Skeletal muscle tissue (tissue), 4 donors: Measurements from ENCODE around the gene XRRA1. TPM values are rescaled to one million over a fixed set of nuclear protein-coding genes. Genes with fewer than 3 reads are reported as not detected.
"Not testable (repeated sequence)": the region's sequence is repeated elsewhere in the genome, so short reads cannot be mapped to it uniquely, and the experiment has no call there.

ENCODE experiments used
- H3K27ac ChIP-seq: one replicate; pipeline ENCODE4 v1.7.0; 2013; ENCODE audit warnings: mild to moderate bottlenecking, low read depth, low read length, inconsistent platforms
- H3K27me3 ChIP-seq, 3 donors: one replicate each; pipeline ENCODE4 v1.7.0; 2013; ENCODE audit warnings: low read length in 3 of 3; ENCODE audit not compliant: control insufficient read depth in 3 of 3, insufficient read depth in 3 of 3
- H3K36me3 ChIP-seq, 3 donors: one replicate each; pipeline ENCODE4 v1.7.0; 2013; ENCODE audit warnings: low read length in 3 of 3; ENCODE audit not compliant: control insufficient read depth in 3 of 3, insufficient read depth in 3 of 3
- H3K4me1 ChIP-seq, 3 donors: one replicate each; pipeline ENCODE4 v1.7.0; 2013; ENCODE audit warnings: low read length in 3 of 3, mild to moderate bottlenecking in 3 of 3; ENCODE audit not compliant: control insufficient read depth in 3 of 3, insufficient read depth in 3 of 3
- H3K4me3 ChIP-seq, 3 donors: one replicate each; pipeline ENCODE4 v1.7.0; 2013; ENCODE audit warnings: low read length in 3 of 3
- H3K9ac ChIP-seq, 3 donors: one replicate each; pipeline ENCODE4 v1.7.0; 2013; ENCODE audit warnings: low read length in 3 of 3, mild to moderate bottlenecking in 3 of 3, moderate library complexity in 2 of 3, low read depth in 1 of 3
- H3K9me3 ChIP-seq, 3 donors: one replicate each; pipeline ENCODE4 v1.7.0; 2013; ENCODE audit warnings: low read length in 3 of 3; ENCODE audit not compliant: control insufficient read depth in 3 of 3
- total RNA-seq: library from RNA; depleted of rRNA; stranded (reverse); fragments of >200 nt; gene quantifications from one replicate; pipeline ENCODE4 v1.2.3, GENCODE V29; 2014
- donor health status: Osteomylitis.

The XRRA1 gene
- total RNA-seq, 1 donor from 2014 or later: 4.2 TPM

DNA sequence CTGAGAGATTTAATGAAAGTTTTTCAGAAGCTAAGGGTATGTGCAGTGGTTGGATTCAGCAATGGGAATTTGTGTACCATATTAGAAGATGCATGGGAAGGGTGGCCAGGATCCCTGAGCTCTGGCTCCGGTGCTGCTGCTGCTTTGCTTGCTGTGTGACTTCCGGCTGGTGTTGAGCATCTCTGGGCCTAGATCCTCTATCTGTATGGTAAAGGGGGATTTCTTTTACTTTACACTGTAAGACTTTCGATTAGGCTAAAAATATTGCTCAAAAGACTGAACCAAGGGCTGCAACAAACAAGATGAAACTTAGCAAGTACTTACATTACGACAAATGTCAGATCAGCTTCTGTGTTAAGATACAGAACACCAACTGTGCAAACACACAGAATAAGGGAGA is 39.1 kb downstream of the XRRA1 start:
- H3K27ac ChIP-seq: no peak overlapping the region
- H3K9me3 ChIP-seq: no peaks in the 10 kb centered on the region
- H3K4me3 ChIP-seq: no peak overlapping the region
- H3K36me3 ChIP-seq: peaks cover 11 to 46% (median 22%) of the 10 kb centered on the region in 3 donors
- no peak overlapping the region for H3K9ac ChIP-seq
- no peaks in the 10 kb centered on the region for H3K27me3 ChIP-seq
- no peaks in the 10 kb centered on the region for H3K4me1 ChIP-seq

DNA sequence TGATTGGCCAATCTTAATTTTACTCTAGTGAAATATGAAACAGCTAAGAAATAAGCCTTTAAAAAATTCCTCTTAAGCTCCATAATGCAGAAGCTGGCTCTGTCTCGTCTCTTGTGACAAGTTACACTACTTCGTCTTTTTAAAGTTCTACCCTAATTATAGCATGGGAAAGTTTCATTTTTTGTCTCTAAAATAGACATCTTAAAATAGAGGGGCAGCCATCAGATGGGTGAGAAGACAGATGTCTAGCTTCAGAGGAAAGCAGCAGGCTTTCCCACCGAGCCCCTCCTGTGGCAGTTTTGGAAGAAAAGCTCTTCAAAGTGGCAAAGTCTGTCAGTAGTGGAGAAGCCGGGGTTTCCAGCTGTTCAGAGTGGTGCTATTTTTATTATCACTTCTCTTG is 39.5 kb downstream of the XRRA1 start:
- Histone ChIP-seq H3K4me1 (no peaks in the 10 kb centered on the region), H3K9me3 (no peaks in the 10 kb centered on the region), H3K4me3 (no peak overlapping the region), H3K27ac (no peak overlapping the region), H3K27me3 (no peaks in the 10 kb centered on the region), H3K36me3 (peaks cover 11 to 45% (median 22%) of the 10 kb centered on the region in 3 donors), H3K9ac (no peak overlapping the region)

DNA sequence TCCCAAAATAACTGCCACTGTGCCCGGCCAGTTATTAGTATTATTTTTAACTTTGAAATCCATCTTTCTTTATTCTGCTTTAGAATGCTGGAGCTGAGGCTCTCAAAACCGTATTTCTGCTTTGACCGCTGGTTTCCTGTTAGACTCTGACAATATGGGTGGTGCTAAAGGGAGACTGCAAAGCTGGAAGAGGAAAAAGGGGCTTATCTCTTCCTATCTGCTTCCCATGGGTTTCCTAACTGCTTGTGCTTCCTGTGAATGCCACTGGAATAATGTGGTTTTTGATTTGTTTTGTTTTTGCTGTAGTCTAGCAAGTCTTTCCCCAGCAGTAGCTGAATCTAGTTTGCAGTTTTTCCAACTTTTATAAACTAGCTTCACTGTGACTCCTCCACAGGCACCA is 43.6 kb downstream of the XRRA1 start:
- Histone ChIP-seq H3K9me3 (peaks cover 0 to 3% (median 3%) of the 10 kb centered on the region in 3 donors), H3K36me3 (peaks cover 11 to 36% (median 12%) of the 10 kb centered on the region in 3 donors), H3K27ac (no peak overlapping the region), H3K4me3 (no peak overlapping the region), H3K4me1 (no peaks in the 10 kb centered on the region), H3K9ac (no peak overlapping the region), H3K27me3 (no peaks in the 10 kb centered on the region)

DNA sequence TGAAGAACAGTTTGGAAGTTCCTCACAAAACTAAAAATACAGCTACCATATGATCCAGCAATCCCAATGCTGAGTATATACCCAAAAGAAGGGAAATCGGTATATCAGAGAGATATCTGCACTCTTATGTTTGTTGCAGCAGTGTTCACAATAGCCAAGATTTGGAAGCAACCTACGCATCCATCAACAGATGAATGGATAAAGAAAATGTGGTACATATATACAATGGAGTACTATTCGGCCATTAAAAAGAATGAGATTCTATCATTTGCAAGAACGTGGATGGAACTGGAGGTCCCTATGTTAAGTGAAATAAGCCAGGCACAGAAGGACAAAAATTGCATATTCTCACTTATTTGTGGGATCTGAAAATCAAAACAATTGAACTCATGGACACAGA is 46.5 kb downstream of the XRRA1 start:
- Histone ChIP-seq H3K9ac (no peak overlapping the region), H3K27ac (no peak overlapping the region), H3K4me3 (no peak overlapping the region), H3K9me3 (peaks cover 0 to 3% (median 3%) of the 10 kb centered on the region in 3 donors), H3K4me1 (no peaks in the 10 kb centered on the region), H3K36me3 (peaks cover 5 to 13% (median 7%) of the 10 kb centered on the region in 3 donors), H3K27me3 (no peaks in the 10 kb centered on the region)

DNA sequence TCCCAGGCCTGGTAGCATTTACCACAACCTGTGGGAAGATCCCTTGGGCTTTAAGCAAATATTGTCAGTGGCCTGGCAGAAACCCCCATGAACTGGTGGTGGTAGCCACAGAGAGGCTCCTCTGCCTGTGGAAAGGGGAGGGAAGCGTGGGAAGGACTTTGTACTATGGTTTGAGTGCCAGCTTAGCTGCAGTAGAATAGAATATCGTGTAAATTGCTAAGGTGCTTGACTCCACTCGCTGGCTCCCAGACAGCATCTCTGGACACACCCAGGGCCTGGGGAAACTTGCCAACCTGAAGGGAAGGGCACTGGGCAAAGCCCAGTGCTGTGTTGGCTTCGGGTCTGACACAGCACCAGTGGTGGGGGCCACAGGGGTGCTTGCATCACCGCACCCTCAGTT is 52.6 kb downstream of the XRRA1 start:
- Histone ChIP-seq H3K27me3 (no peaks in the 10 kb centered on the region), H3K4me3 (no peak overlapping the region), H3K4me1 (peaks cover 0 to 3% (median 0%) of the 10 kb centered on the region in 3 donors), H3K27ac (no peak overlapping the region), H3K9me3 (peaks cover 0 to 3% (median 3%) of the 10 kb centered on the region in 3 donors), H3K36me3 (peaks cover 0 to 4% (median 0%) of the 10 kb centered on the region in 3 donors), H3K9ac (no peak overlapping the region)

DNA sequence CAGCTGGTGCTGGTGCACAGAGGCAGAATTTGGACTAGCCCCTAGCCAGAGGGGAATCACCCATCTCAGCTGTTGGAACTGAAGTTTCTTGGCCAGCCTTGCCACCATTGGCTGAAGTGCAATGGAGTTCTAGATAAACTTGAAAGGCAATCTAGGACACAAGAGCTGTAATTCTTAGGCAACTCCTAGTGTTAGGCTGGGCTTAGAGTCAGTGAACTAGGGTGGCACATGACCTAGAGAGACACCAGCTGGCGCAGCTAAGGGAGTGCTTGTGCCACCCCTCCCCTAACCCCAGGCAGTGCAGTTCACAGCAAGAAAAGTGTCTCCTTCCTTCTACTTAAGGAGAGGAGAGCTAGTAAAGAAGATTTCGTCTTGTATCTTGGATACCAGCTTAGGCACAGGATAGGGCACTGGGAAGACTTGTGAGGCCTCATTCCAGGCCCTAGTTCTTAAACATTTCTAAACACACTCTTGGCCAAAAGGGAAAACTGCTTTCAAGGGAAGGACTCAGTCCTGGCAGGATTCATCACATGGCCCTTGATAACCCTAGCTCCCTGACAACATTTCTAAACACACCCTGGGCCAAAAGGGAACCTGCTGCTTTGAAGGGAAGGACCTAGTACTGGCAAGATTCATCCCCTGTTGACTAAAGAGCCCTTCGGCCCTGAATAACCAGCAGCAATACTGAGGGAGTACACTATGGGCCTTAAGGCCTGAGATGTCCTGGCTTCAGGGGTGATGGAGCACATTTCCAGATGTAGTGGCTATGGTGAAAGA is 53.4 kb downstream of the XRRA1 start:
- H3K9ac ChIP-seq: no peak overlapping the region
- no peak overlapping the region for H3K4me3 ChIP-seq
- H3K4me1 ChIP-seq: peaks cover 0 to 3% (median 0%) of the 10 kb centered on the region in 3 donors
- H3K27ac ChIP-seq: no peak overlapping the region
- no peaks in the 10 kb centered on the region for H3K9me3 ChIP-seq
- no peaks in the 10 kb centered on the region for H3K27me3 ChIP-seq
- peaks cover 0 to 4% (median 0%) of the 10 kb centered on the region in 3 donors for H3K36me3 ChIP-seq

DNA sequence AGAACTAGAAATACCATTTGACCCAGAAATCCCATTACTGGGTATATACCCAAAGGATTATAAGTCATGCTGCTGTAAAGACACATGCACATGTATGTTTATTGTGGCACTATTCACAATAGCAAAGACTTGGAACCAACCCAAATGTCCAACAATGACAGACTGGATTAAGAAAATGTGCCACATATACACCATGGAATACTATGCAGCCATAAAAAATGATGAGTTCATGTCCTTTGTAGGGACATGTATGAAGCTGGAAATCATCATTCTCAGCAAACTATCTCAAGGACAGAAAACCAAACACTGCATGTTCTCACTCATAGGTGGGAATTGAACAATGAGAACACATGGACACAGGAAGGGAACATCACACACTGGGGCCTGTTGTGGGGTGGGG is 55.9 kb downstream of the XRRA1 start:
- not testable (repeated sequence) for H3K4me1 ChIP-seq, H3K36me3 ChIP-seq, H3K9me3 ChIP-seq, H3K27me3 ChIP-seq, H3K9ac ChIP-seq, H3K4me3 ChIP-seq, H3K27ac ChIP-seq

DNA sequence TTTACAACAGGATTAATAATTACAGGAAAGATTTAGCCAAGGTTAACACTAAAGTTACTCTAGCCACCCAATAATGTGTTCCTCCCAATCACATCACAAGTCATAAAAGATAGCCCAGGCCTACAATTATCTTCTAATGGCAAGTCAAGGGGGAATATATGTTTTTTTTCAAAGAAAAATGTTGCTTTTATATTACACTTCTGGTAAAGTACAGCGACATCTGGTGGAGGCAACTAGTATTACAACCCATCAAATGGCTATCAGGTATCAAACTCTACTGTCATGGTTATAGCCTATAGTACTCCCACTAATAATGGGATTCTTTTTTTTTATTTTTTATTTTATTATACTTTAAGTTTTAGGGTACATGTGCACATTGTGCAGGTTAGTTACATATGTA is 71.8 kb downstream of the XRRA1 start:
- H3K9ac ChIP-seq: no peak overlapping the region
- H3K36me3 ChIP-seq: peaks cover 25 to 43% (median 32%) of the 10 kb centered on the region in 3 donors
- H3K9me3 ChIP-seq: peaks cover under 1 to 4% (median 3%) of the 10 kb centered on the region in 3 donors

DNA sequence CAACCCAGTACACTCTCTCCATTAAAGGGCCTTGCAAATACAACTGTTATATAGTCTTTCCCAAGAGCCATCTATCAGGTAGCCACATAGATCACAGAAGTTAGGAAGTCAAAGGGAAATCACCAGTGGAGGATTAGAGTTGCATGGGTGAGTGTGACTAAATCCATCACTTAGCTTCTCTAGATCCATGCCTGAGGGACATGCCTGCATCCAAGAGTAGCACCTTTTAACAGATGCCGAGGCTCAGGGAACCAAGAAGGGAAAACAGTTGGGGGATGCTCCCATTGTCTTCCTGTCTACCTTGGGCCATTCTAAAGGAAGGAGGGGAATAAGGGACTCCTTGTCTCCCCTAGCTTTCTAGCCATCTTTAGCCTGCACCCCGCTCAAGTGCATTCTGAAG is 77.9 kb downstream of the XRRA1 start:
- Histone ChIP-seq H3K4me1 (no peaks in the 10 kb centered on the region), H3K36me3 (peaks cover 36 to 64% (median 52%) of the 10 kb centered on the region in 3 donors), H3K9ac (no peak overlapping the region), H3K4me3 (peak overlapping the region in 1 of 3 donors; percentile 3), H3K27me3 (no peaks in the 10 kb centered on the region), H3K27ac (no peak overlapping the region), H3K9me3 (peaks cover 16 to 40% (median 26%) of the 10 kb centered on the region in 3 donors)

More for the DNA sequence above, 71.8 kb downstream of the XRRA1 start:
- H3K27ac ChIP-seq: no peak overlapping the region
- no peaks in the 10 kb centered on the region for H3K27me3 ChIP-seq
- H3K4me3 ChIP-seq: no peak overlapping the region
- H3K4me1 ChIP-seq: no peaks in the 10 kb centered on the region

DNA sequence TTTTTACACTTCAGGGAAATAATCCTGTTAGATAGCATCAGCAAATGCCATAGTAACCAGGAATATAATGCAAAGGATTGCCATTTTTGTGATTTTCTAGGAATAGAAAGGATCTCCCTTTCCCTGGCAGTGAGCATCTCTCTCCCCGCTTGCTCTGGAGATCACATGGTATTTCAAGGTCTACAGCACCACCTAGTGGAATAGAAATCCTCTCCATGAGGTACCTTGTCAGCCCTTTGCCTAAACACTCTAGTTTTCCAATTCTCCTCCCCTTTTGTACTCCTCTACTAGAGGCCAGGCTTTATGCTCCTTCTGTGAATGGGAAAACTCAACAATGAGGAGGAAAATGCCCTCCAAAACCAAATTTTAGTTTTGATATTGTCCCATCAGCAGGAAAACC is 78.4 kb downstream of the XRRA1 start:
- no peaks in the 10 kb centered on the region for H3K4me1 ChIP-seq
- no peak overlapping the region for H3K9ac ChIP-seq
- peaks cover 35 to 64% (median 49%) of the 10 kb centered on the region in 3 donors for H3K36me3 ChIP-seq
- no peak overlapping the region for H3K27ac ChIP-seq
- no peaks in the 10 kb centered on the region for H3K27me3 ChIP-seq
- peaks cover 18 to 40% (median 31%) of the 10 kb centered on the region in 3 donors for H3K9me3 ChIP-seq
- H3K4me3 ChIP-seq: no peak overlapping the region
